HCT116 (cell line): ENCODE results near the gene THSD7A. TPM values are rescaled to one million over a fixed set of nuclear protein-coding genes. Genes with fewer than 3 reads are reported as not detected.

Experiments used
- ATAC-seq: fragments of 200-7000 bp; cut with Tn5 transposase; 2 replicates; pipeline ENCODE4 v1.9.1; 2020; ENCODE audit warnings: mild to moderate bottlenecking, moderate library complexity
- BruUV-seq: library from RNA; stranded (reverse); fragments of 400-500 nt; replicated peaks from 2 replicates; lab custom pipeline; 2021; lab: Mats Ljungman, UMichigan
- CTCF ChIA-PET: fragments of 300-600 bp; sonication (Branson Sonifier 250); formaldehyde crosslinking; loops from one replicate; lab custom pipeline; 2021; ENCODE audit warnings: antibody characterized with exemption; lab: Charles Lee
- POLR2A ChIA-PET: fragments of 300-600, 350-600 bp; sonication (Branson Sonifier 250); formaldehyde crosslinking; loops from one replicate; lab custom pipeline; 2021; ENCODE audit warnings: antibody characterized with exemption; lab: Charles Lee
- RAD21 ChIA-PET, 2 experiments: fragments of 300-600 bp; sonication (Branson Sonifier 250); formaldehyde crosslinking; loops; one replicate each; lab custom pipeline; 2023; ENCODE audit warnings: low total read pairs in 2 of 2; ENCODE audit not compliant: uncharacterized antibody in 2 of 2, unreplicated experiment in 2 of 2, low non-redundant PET in 1 of 2; lab: Charles Lee
- DNase-seq: peaks from one replicate; pipeline ENCODE4 v3.0.0-alpha.2; 2010; ENCODE audit warnings: low read depth, low spot score
- H2AFZ ChIP-seq: fragments of 200-600 bp; shearing (Covaris generic), sonication (generic); 2 replicates; pipeline ENCODE4 v1.6.1; 2017; ENCODE audit warnings: low read depth, mixed run types, mixed read lengths, antibody characterized with exemption, low read length; ENCODE audit not compliant: poor library complexity, severe bottlenecking
- H3K27ac ChIP-seq: 2 replicates; pipeline ENCODE4 v1.5.1; 2012; ENCODE audit warnings: low read depth, low read length
- H3K27me3 ChIP-seq: fragments of 200-600 bp; sonication (generic); 2 replicates; pipeline ENCODE4 v1.6.1; 2016; ENCODE audit warnings: mixed run types, low read length, mixed read lengths; ENCODE audit not compliant: insufficient read depth
- H3K36me3 ChIP-seq, 2 experiments: fragments of 200-500 bp in 1 of 2; fragments of 200-600 bp in 1 of 2; sonication (Bioruptor generic) in 1 of 2; sonication (generic) in 1 of 2; 2 replicates each; pipeline versions ENCODE4 v1.5.1 to v1.6.1; 2014 to 2016; ENCODE audit warnings: low read length in 2 of 2, inconsistent platforms in 1 of 2, mixed read lengths in 1 of 2, mixed run types in 1 of 2; ENCODE audit not compliant: insufficient read depth in 2 of 2, control insufficient read depth in 1 of 2
- H3K4me1 ChIP-seq, 2 experiments: fragments of 200-600 bp in 1 of 2; sonication (generic) in 1 of 2; 2 replicates each; pipeline versions ENCODE4 v1.5.1 to v1.6.1; 2012 to 2017; ENCODE audit warnings: low read length in 2 of 2, inconsistent platforms in 1 of 2, mild to moderate bottlenecking in 1 of 2, mixed read lengths in 1 of 2, mixed run types in 1 of 2, moderate library complexity in 1 of 2; ENCODE audit not compliant: insufficient read depth in 2 of 2, control insufficient read depth in 1 of 2
- H3K4me2 ChIP-seq: fragments of 200-600 bp; sonication (generic); 2 replicates; pipeline ENCODE4 v1.6.1; 2017; ENCODE audit warnings: mixed run types, low read length, mixed read lengths
- H3K4me3 ChIP-seq, 2 experiments: fragments of 200-600 bp in 1 of 2; sonication (generic) in 1 of 2; replicated peaks in 1 of 2; 2 replicates each; pipeline ENCODE4 v1.5.1; 2011 to 2016; ENCODE audit warnings: low read length in 2 of 2, control low read depth in 1 of 2, low read depth in 1 of 2, mild to moderate bottlenecking in 1 of 2, mixed read lengths in 1 of 2, mixed run types in 1 of 2
- H3K79me2 ChIP-seq: fragments of 200-600 bp; sonication (generic); 2 replicates; pipeline ENCODE4 v1.6.1; 2017; ENCODE audit warnings: mild to moderate bottlenecking, mixed run types, low read length, moderate library complexity, mixed read lengths; ENCODE audit not compliant: insufficient read depth
- H3K9ac ChIP-seq: fragments of 200-600 bp; sonication (generic); 2 replicates; pipeline ENCODE4 v1.6.1; 2016; ENCODE audit warnings: low read length, mixed read lengths
- H3K9me2 ChIP-seq: fragments of 200-600 bp; sonication (generic), shearing (Covaris generic); 2 replicates; pipeline ENCODE4 v1.6.1; 2017; ENCODE audit warnings: mixed run types, mild to moderate bottlenecking, moderate library complexity; ENCODE audit not compliant: insufficient read depth
- H3K9me3 ChIP-seq, 2 experiments: fragments of 200-500 bp in 1 of 2; fragments of 200-600 bp in 1 of 2; sonication (Bioruptor generic) in 1 of 2; sonication (generic) in 1 of 2; 2 replicates each; pipeline ENCODE4 v1.6.1; 2014 to 2017; ENCODE audit warnings: low read length in 2 of 2, mixed read lengths in 2 of 2, inconsistent platforms in 1 of 2, low read depth in 1 of 2, mild to moderate bottlenecking in 1 of 2, mixed run types in 1 of 2, moderate library complexity in 1 of 2; ENCODE audit not compliant: control insufficient read depth in 1 of 2, insufficient read depth in 1 of 2
- H4K20me1 ChIP-seq: fragments of 200-600 bp; sonication (generic), shearing (Covaris generic); 2 replicates; pipeline ENCODE4 v1.6.1; 2017; ENCODE audit warnings: mixed run types, mild to moderate bottlenecking, moderate library complexity; ENCODE audit not compliant: insufficient read depth
- CTCF ChIP-seq, 3 experiments: fragments of 200-600 bp in 1 of 3; sonication (generic) in 1 of 3; IDR thresholded peaks in 2 of 3; conservative IDR thresholded peaks in 1 of 3; 2 replicates each; pipeline ENCODE4 v1.5.1; 2012 to 2017; ENCODE audit warnings: low read depth in 2 of 3, low read length in 2 of 3, antibody characterized with exemption in 1 of 3, borderline replicate concordance in 1 of 3, control low read depth in 1 of 3, mild to moderate bottlenecking in 1 of 3, mixed read lengths in 1 of 3, mixed run types in 1 of 3, moderate library complexity in 1 of 3; ENCODE audit not compliant: insufficient read depth in 1 of 3
- EGR1 ChIP-seq: IDR thresholded peaks from 2 replicates; pipeline ENCODE4 v1.6.1; 2012; ENCODE audit warnings: low read depth
- EZH2phosphoT487 ChIP-seq: fragments of 200-600 bp; IDR thresholded peaks from 2 replicates; pipeline ENCODE4 v1.6.1; 2018; ENCODE audit warnings: antibody characterized with exemption, borderline replicate concordance
- FOSL1 ChIP-seq: IDR thresholded peaks from 2 replicates; pipeline ENCODE4 v1.6.1; 2012; ENCODE audit warnings: low read depth
- JUND ChIP-seq: IDR thresholded peaks from 2 replicates; pipeline ENCODE4 v1.6.1; 2012
- RAD21 ChIP-seq: IDR thresholded peaks from 2 replicates; pipeline ENCODE4 v1.6.1; 2012; ENCODE audit warnings: low read depth, mild to moderate bottlenecking
- SRF ChIP-seq: IDR thresholded peaks from 2 replicates; pipeline ENCODE4 v1.6.1; 2012; ENCODE audit warnings: low read depth
- TCF7L2 ChIP-seq: IDR thresholded peaks from 2 replicates; pipeline ENCODE4 v1.7.0; 2011; ENCODE audit warnings: borderline replicate concordance, inconsistent platforms; ENCODE audit not compliant: insufficient read depth, insufficient read length; ENCODE audit errors: extremely low read depth
- ZFX ChIP-seq: fragments of 450-650 bp; IDR thresholded peaks from 2 replicates; pipeline ENCODE4 v1.6.1; 2017
- intact Hi-C: fragments of 100-400 bp; cut with micrococcal nuclease; formaldehyde crosslinking; loops from 2 replicates; pipeline ENCODE4 v1.10.0; 2022
- total RNA-seq: library from RNA; stranded (reverse); gene quantifications from one replicate; pipeline ENCODE4 v1.2.1, GENCODE V29; 2021; ENCODE audit not compliant: unreplicated experiment
- TF ChIP-seq, protein P1 (sequence below): IDR thresholded peaks from 2 replicates; pipeline ENCODE4 v1.6.1; 2011; ENCODE audit warnings: mild to moderate bottlenecking, low read length, moderate library complexity; ENCODE audit not compliant: insufficient replicate concordance; ENCODE audit errors: extremely low read depth
- TF ChIP-seq, protein P2 (sequence below): IDR thresholded peaks from 2 replicates; pipeline ENCODE4 v1.6.1; 2012

THSD7A gene
- total RNA-seq, 1 experiment from 2014 or later: 0.05 TPM

- no peak for DNase-seq
- intact Hi-C loops: no loop called here
- no peak for TF ChIP-seq ZFX
- TF ChIP-seq, protein P1, sequence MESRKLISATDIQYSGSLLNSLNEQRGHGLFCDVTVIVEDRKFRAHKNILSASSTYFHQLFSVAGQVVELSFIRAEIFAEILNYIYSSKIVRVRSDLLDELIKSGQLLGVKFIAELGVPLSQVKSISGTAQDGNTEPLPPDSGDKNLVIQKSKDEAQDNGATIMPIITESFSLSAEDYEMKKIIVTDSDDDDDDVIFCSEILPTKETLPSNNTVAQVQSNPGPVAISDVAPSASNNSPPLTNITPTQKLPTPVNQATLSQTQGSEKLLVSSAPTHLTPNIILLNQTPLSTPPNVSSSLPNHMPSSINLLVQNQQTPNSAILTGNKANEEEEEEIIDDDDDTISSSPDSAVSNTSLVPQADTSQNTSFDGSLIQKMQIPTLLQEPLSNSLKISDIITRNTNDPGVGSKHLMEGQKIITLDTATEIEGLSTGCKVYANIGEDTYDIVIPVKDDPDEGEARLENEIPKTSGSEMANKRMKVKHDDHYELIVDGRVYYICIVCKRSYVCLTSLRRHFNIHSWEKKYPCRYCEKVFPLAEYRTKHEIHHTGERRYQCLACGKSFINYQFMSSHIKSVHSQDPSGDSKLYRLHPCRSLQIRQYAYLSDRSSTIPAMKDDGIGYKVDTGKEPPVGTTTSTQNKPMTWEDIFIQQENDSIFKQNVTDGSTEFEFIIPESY: no peak
- no peak for TF ChIP-seq RAD21
- Histone ChIP-seq H3K27ac (no peak overlapping the region), H3K4me2 (no peak overlapping the region), H3K27me3 (no peaks in the 10 kb centered on the region), H4K20me1 (no peaks in the 10 kb centered on the region), H3K9me3 (no peaks in the 10 kb centered on the region), H2AFZ (no peak overlapping the region), H3K4me3 (no peak overlapping the region), H3K79me2 (no peaks in the 10 kb centered on the region), H3K9me2 (no peaks in the 10 kb centered on the region), H3K9ac (no peak overlapping the region), H3K4me1 (no peaks in the 10 kb centered on the region), H3K36me3 (no peaks in the 10 kb centered on the region)
- ATAC-seq: no peak
- ChIA-PET CTCF (no interaction called here), RAD21 (no interaction called here), POLR2A (no interaction called here)
- no TSS peak for BruUV-seq
These were observed 362.8 kb downstream of the THSD7A start for GRCh38 chr7:11469028-11469745.

- Histone ChIP-seq H2AFZ (no peak overlapping the region), H3K27ac (no peak overlapping the region), H3K4me3 (no peak overlapping the region), H3K79me2 (no peaks in the 10 kb centered on the region), H3K27me3 (no peaks in the 10 kb centered on the region), H3K9me2 (no peaks in the 10 kb centered on the region), H4K20me1 (no peaks in the 10 kb centered on the region), H3K36me3 (no peaks in the 10 kb centered on the region), H3K4me2 (no peak overlapping the region), H3K9ac (no peak overlapping the region), H3K4me1 (no peaks in the 10 kb centered on the region), H3K9me3 (no peaks in the 10 kb centered on the region)
- BruUV-seq: no TSS peak
- ChIA-PET CTCF (no interaction called here), POLR2A (no interaction called here), RAD21 (no interaction called here)
- DNase-seq (no peak), ATAC-seq (no peak)
- TF ChIP-seq CTCF (IDR thresholded peaks at IDR 0.05 in 2 of 3, conservative IDR thresholded peaks at IDR 0.05 in 1 of 3; ENCODE audit: borderline replicate concordance in 1 of 3, insufficient read depth in 1 of 3, low read depth in 2 of 3, low read length in 2 of 3): no peak
- TF ChIP-seq EZH2phosphoT487: no peak
- TF ChIP-seq, protein P2, sequence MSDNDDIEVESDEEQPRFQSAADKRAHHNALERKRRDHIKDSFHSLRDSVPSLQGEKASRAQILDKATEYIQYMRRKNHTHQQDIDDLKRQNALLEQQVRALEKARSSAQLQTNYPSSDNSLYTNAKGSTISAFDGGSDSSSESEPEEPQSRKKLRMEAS: no peak
- TF ChIP-seq SRF: no peak
- TF ChIP-seq FOSL1: no peak
- TF ChIP-seq TCF7L2: no peak
- TF ChIP-seq, protein P1: no peak
- TF ChIP-seq EGR1: no peak
- no peak for TF ChIP-seq JUND
- intact Hi-C loops: no loop called here
These were observed 365.4 kb downstream of the THSD7A start for GRCh38 chr7:11466517-11467105.
